HS-27A (cell line): ENCODE data around the gene CSGALNACT2.
"Not testable (repeated sequence)": the region's sequence is repeated elsewhere in the genome, so short reads cannot be mapped to it uniquely, and the experiment has no call there.

Experiments
- DNase-seq: peaks from one replicate; pipeline ENCODE4 v3.0.0-alpha.2; 2012; ENCODE audit warnings: low read depth, missing footprints

Gene CSGALNACT2

GRCh38 chr10:43216931-43217562, 78.8 kb downstream of the CSGALNACT2 start:
- DNase-seq, result no peak

GRCh38 chr10:43217563-43218205, 79.4 kb downstream of the CSGALNACT2 start:
- no peak for DNase-seq

GRCh38 chr10:43218206-43218950, 80.1 kb downstream of the CSGALNACT2 start:
- DNase-seq, result no peak

- DNase-seq, result no peak
Observed at GRCh38 chr10:43218951-43219837, 80.9 kb downstream of the CSGALNACT2 start.

- no peak for DNase-seq
Observed at GRCh38 chr10:43219848-43220247, 81.6 kb downstream of the CSGALNACT2 start.

- DNase-seq, result not testable (repeated sequence)
Observed at GRCh38 chr10:43220251-43220650, 82.0 kb downstream of the CSGALNACT2 start.

- DNase-seq, result no peak
Observed at GRCh38 chr10:43220657-43221418, 82.6 kb downstream of the CSGALNACT2 start.

GRCh38 chr10:43221419-43222209, 83.4 kb downstream of the CSGALNACT2 start:
- no peak for DNase-seq

- DNase-seq, result no peak
Observed at GRCh38 chr10:43222210-43222720, 84.0 kb downstream of the CSGALNACT2 start.

- no peak for DNase-seq
Observed at GRCh38 chr10:43223056-43223455, 84.8 kb downstream of the CSGALNACT2 start.

GRCh38 chr10:43224321-43224720, 86.1 kb downstream of the CSGALNACT2 start:
- no peak for DNase-seq

- no peak for DNase-seq
Observed at GRCh38 chr10:43225004-43225786, 87.0 kb downstream of the CSGALNACT2 start.

- no peak for DNase-seq
Observed at GRCh38 chr10:43225787-43226153, 87.5 kb downstream of the CSGALNACT2 start.

- no peak for DNase-seq
Observed at GRCh38 chr10:43226441-43226840, 88.2 kb downstream of the CSGALNACT2 start.

GRCh38 chr10:43226851-43227845, 88.9 kb downstream of the CSGALNACT2 start:
- no peak for DNase-seq

GRCh38 chr10:43227911-43228782, 89.9 kb downstream of the CSGALNACT2 start:
- no peak for DNase-seq

- no peak for DNase-seq
Observed at GRCh38 chr10:43228783-43229207, 90.5 kb downstream of the CSGALNACT2 start.
